ENCODE measurements around the gene POLR2E.

GRCh38 chr19:1135454-1135853 is 40.3 kb upstream of the POLR2E start:
- no peak for TF ChIP-seq CTCF (IDR thresholded peaks at IDR 0.05 in 2 of 3, conservative IDR thresholded peaks at IDR 0.05 in 1 of 3; ENCODE audit: borderline replicate concordance in 1 of 3, insufficient read depth in 1 of 3, low read depth in 2 of 3, low read length in 2 of 3)
- no peak for TF ChIP-seq EGR1 (IDR thresholded peaks at IDR 0.05; ENCODE audit: low read depth)
- no peak for TF ChIP-seq POLR2AphosphoS5 (IDR thresholded peaks at IDR 0.05; ENCODE audit: low read depth, low read length)
